H9 (cell line): Measurements from ENCODE around the gene VMAC. TPM values are rescaled to one million over a fixed set of nuclear protein-coding genes. Genes with fewer than 3 reads are reported as not detected.

Source experiments
- DNase-seq: peaks from one replicate; pipeline ENCODE4 v3.0.0-alpha.2; 2017
- H2AFZ ChIP-seq: one replicate; pipeline ENCODE4 v1.6.1; 2013; ENCODE audit warnings: mild to moderate bottlenecking, low read length, control low read depth, moderate library complexity
- H2AK5ac ChIP-seq: 2 replicates; pipeline ENCODE4 v1.6.1; 2013; ENCODE audit warnings: low read length, control low read depth, mixed read lengths; ENCODE audit not compliant: insufficient read length
- H2BK120ac ChIP-seq: one replicate; pipeline ENCODE4 v1.6.1; 2013; ENCODE audit warnings: low read depth, mild to moderate bottlenecking, low read length, control low read depth, inconsistent platforms; ENCODE audit not compliant: poor library complexity, severe bottlenecking
- H2BK12ac ChIP-seq: 2 replicates; pipeline ENCODE4 v1.6.1; 2013; ENCODE audit warnings: low read length, control low read depth, mixed read lengths, low read depth; ENCODE audit not compliant: insufficient read length
- H2BK15ac ChIP-seq: 2 replicates; pipeline ENCODE4 v1.6.1; 2013; ENCODE audit warnings: low read depth, low read length, control low read depth
- H2BK20ac ChIP-seq: one replicate; pipeline ENCODE4 v1.6.1; 2013; ENCODE audit warnings: low read depth, mild to moderate bottlenecking, low read length, control low read depth, inconsistent platforms; ENCODE audit not compliant: poor library complexity, severe bottlenecking
- H2BK5ac ChIP-seq: 2 replicates; pipeline ENCODE4 v1.6.1; 2013; ENCODE audit warnings: low read length, control low read depth, mixed read lengths; ENCODE audit not compliant: insufficient read length
- H3K14ac ChIP-seq: 2 replicates; pipeline ENCODE4 v1.6.1; 2013; ENCODE audit warnings: low read length, control low read depth; ENCODE audit not compliant: insufficient read depth
- H3K18ac ChIP-seq: 2 replicates; pipeline ENCODE4 v1.6.1; 2013; ENCODE audit warnings: low read depth, mild to moderate bottlenecking, mixed read lengths, low read length, control low read depth; ENCODE audit not compliant: insufficient read length
- H3K23ac ChIP-seq: 2 replicates; pipeline ENCODE4 v1.6.1; 2013; ENCODE audit warnings: low read length, control low read depth, mixed read lengths, low read depth; ENCODE audit not compliant: insufficient read length
- H3K23me2 ChIP-seq: 2 replicates; pipeline ENCODE4 v1.6.1; 2013; ENCODE audit warnings: low read depth, mild to moderate bottlenecking, mixed read lengths, low read length, control low read depth; ENCODE audit not compliant: insufficient read length, poor library complexity, severe bottlenecking
- H3K27ac ChIP-seq: 2 replicates; pipeline ENCODE4 v1.5.1; 2013; ENCODE audit warnings: low read length, control low read depth, mixed read lengths, low read depth; ENCODE audit not compliant: insufficient read length
- H3K27me3 ChIP-seq: 2 replicates; pipeline ENCODE4 v1.6.1; 2013; ENCODE audit warnings: low read length, control low read depth, inconsistent platforms; ENCODE audit not compliant: insufficient read depth
- H3K4ac ChIP-seq: 2 replicates; pipeline ENCODE4 v1.6.1; 2013; ENCODE audit warnings: low read depth, mild to moderate bottlenecking, control low read depth, inconsistent platforms, low read length, moderate library complexity
- H3K4me1 ChIP-seq: 2 replicates; pipeline ENCODE4 v1.6.1; 2013; ENCODE audit warnings: low read length, control low read depth, inconsistent platforms; ENCODE audit not compliant: insufficient read depth
- H3K4me2 ChIP-seq: 2 replicates; pipeline ENCODE4 v1.6.1; 2013; ENCODE audit warnings: low read length, control low read depth, mixed read lengths; ENCODE audit not compliant: insufficient read length, insufficient read depth
- H3K56ac ChIP-seq: 2 replicates; pipeline ENCODE4 v1.6.1; 2013; ENCODE audit warnings: low read depth, mild to moderate bottlenecking, mixed read lengths, low read length, control low read depth; ENCODE audit not compliant: insufficient read length
- H3K79me1 ChIP-seq: 2 replicates; pipeline ENCODE4 v1.6.1; 2013; ENCODE audit warnings: low read depth, mild to moderate bottlenecking, moderate library complexity, low read length, control low read depth, inconsistent platforms; ENCODE audit not compliant: insufficient read depth, poor library complexity, severe bottlenecking
- H3K79me2 ChIP-seq: 2 replicates; pipeline ENCODE4 v1.6.1; 2013; ENCODE audit warnings: low read length, control low read depth, inconsistent platforms; ENCODE audit not compliant: insufficient read depth
- H3K9ac ChIP-seq: 2 replicates; pipeline ENCODE4 v1.6.1; 2013; ENCODE audit warnings: low read length, control low read depth, mixed read lengths; ENCODE audit not compliant: insufficient read length; ENCODE audit errors: extremely low read depth
- H3K9me3 ChIP-seq: one replicate; pipeline ENCODE4 v1.6.1; 2013; ENCODE audit warnings: low read depth, low read length, inconsistent platforms; ENCODE audit not compliant: control insufficient read depth
- H3T11ph ChIP-seq: one replicate; pipeline ENCODE4 v1.6.1; 2013; ENCODE audit warnings: mild to moderate bottlenecking, low read length, control low read depth, inconsistent platforms
- H4K20me1 ChIP-seq: one replicate; pipeline ENCODE4 v1.6.1; 2013; ENCODE audit not compliant: control insufficient read depth, insufficient read length, insufficient read depth
- H4K5ac ChIP-seq: 2 replicates; pipeline ENCODE4 v1.6.1; 2013; ENCODE audit warnings: low read depth, mild to moderate bottlenecking, mixed read lengths, low read length, control low read depth; ENCODE audit not compliant: insufficient read length
- H4K8ac ChIP-seq: replicated peaks from 2 replicates; pipeline ENCODE4 v1.6.1; 2013; ENCODE audit warnings: low read length, control low read depth, mixed read lengths, low read depth; ENCODE audit not compliant: insufficient read length
- H4K91ac ChIP-seq: 2 replicates; pipeline ENCODE4 v1.6.1; 2013; ENCODE audit warnings: low read depth, mild to moderate bottlenecking, moderate library complexity, mixed read lengths, low read length, control low read depth; ENCODE audit not compliant: insufficient read length
- H3K27ac Mint-ChIP-seq, 3 experiments: 2 replicates in 2 of 3; 3 replicates in 1 of 3; pipeline ENCODE4 v1.8.0; 2020 to 2021; ENCODE audit warnings: mixed read lengths in 3 of 3, mild to moderate bottlenecking in 1 of 3, moderate library complexity in 1 of 3
- H3K27me3 Mint-ChIP-seq: 2 replicates; pipeline ENCODE4 v1.8.0; 2021; ENCODE audit warnings: low read depth, mild to moderate bottlenecking, moderate library complexity, mixed read lengths
- H3K36me3 Mint-ChIP-seq, 3 experiments: 2 replicates in 2 of 3; 3 replicates in 1 of 3; pipeline ENCODE4 v1.8.0; 2020 to 2021; ENCODE audit warnings: low read depth in 3 of 3, mixed read lengths in 3 of 3; ENCODE audit not compliant: insufficient read depth in 1 of 3
- H3K4me1 Mint-ChIP-seq, 2 experiments: 2 replicates each; pipeline ENCODE4 v1.8.0; 2020; ENCODE audit warnings: mixed read lengths in 2 of 2
- H3K4me3 Mint-ChIP-seq, 2 experiments: 2 replicates in 1 of 2; 3 replicates in 1 of 2; pipeline ENCODE4 v1.8.0; 2020 to 2021; ENCODE audit warnings: mild to moderate bottlenecking in 2 of 2, mixed read lengths in 2 of 2, moderate library complexity in 1 of 2
- H3K9me3 Mint-ChIP-seq, 2 experiments: 2 replicates in 1 of 2; 3 replicates in 1 of 2; pipeline ENCODE4 v1.8.0; 2020; ENCODE audit warnings: mild to moderate bottlenecking in 2 of 2, mixed read lengths in 2 of 2, moderate library complexity in 1 of 2
- WGBS: extraction: QIAGEN DNeasy Blood & Tissue Kit; methylation state at CpG from one replicate; pipeline ENCODE4 v1.1.7; 2013; ENCODE audit warnings: missing lambda C conversion rate, low lambda C conversion rate, mixed read lengths; ENCODE audit not compliant: insufficient read length; ENCODE audit errors: extremely low coverage; 5-methylcytosine and 5-hydroxymethylcytosine counted together
- total RNA-seq: library from RNA; stranded (reverse); gene quantifications from 2 replicates; pipeline ENCODE4 v1.2.1, GENCODE V29; 2021
- TF ChIP-seq, protein P1 (sequence below): fragments of 200-600 bp; sonication (generic); conservative IDR thresholded peaks from 3 replicates; pipeline ENCODE4 v1.8.0; 2021; ENCODE audit warnings: antibody characterized with exemption, mild to moderate bottlenecking

VMAC gene
- total RNA-seq, 1 experiment from 2014 or later, result 2.2 TPM

DNA sequence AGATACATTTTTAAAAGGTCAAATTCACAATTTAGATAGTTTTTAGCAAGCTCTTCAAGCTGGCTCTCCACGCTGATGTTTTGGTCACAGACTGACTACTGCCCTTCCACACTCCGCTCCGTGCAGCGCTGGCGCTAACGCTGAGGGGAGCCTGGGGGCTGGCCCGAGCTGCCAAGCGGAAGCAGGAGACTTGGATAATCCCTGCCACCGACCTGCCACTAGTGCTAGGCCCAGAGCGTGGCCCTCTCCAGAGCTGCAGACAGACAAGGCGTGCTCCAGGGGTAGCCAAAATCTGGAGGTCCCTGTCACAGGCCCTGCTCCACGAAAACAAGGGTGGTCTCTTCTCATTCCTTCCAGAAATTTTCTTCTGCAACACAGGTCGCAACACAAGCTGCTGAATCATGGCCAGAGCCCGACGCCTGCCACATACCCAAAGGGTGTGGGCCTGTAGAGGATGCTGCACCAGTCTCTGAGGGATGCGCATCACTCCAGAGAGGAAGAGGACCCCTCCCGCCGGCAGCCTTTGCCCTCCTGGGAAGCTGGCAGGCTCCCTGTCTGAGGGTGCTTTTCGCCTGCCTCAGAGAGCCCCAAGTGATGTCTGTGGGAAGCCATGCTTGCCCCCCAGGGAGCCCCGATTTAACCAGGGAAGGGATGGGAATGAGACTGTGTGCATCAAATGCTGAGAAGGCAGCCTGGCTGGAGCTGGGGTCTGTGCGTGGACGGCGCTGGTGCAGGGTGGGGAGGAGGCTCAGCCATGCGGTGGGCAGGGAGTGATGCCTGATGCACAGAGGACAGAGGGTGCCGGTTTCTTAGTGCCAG is 31.0 kb downstream of the VMAC start:
- no peaks in the 10 kb centered on the region for H3K9me3 Mint-ChIP-seq
- Histone ChIP-seq H2AFZ (no peak overlapping the region), H4K5ac (no peak overlapping the region), H3K14ac (no peak overlapping the region), H3K4me1 (no peaks in the 10 kb centered on the region), H2BK20ac (no peak overlapping the region), H2BK12ac (no peak overlapping the region), H4K91ac (no peak overlapping the region), H3K23ac (no peak overlapping the region), H3K27me3 (no peaks in the 10 kb centered on the region), H3K27ac (no peak overlapping the region), H3K79me1 (no peaks in the 10 kb centered on the region), H3K4me2 (no peak overlapping the region), H3K18ac (no peak overlapping the region), H2BK15ac (no peak overlapping the region), H3K79me2 (no peaks in the 10 kb centered on the region), H2BK5ac (no peak overlapping the region), H4K8ac (no peak overlapping the region), H2BK120ac (no peak overlapping the region), H3K56ac (no peak overlapping the region), H2AK5ac (no peak overlapping the region), H3T11ph (no peak overlapping the region), H3K4ac (no peak overlapping the region), H3K9ac (no peak overlapping the region), H4K20me1 (no peaks in the 10 kb centered on the region), H3K9me3 (no peaks in the 10 kb centered on the region), H3K23me2 (no peaks in the 10 kb centered on the region)
- H3K36me3 Mint-ChIP-seq, result peaks cover 8 to 64% (median 51%) of the 10 kb centered on the region in 3 experiments; a peak in 6 of 7 replicates
- no peaks in the 10 kb centered on the region; the same call in 1 of the 2 replicates for H3K27me3 Mint-ChIP-seq
- TF ChIP-seq, protein P1, sequence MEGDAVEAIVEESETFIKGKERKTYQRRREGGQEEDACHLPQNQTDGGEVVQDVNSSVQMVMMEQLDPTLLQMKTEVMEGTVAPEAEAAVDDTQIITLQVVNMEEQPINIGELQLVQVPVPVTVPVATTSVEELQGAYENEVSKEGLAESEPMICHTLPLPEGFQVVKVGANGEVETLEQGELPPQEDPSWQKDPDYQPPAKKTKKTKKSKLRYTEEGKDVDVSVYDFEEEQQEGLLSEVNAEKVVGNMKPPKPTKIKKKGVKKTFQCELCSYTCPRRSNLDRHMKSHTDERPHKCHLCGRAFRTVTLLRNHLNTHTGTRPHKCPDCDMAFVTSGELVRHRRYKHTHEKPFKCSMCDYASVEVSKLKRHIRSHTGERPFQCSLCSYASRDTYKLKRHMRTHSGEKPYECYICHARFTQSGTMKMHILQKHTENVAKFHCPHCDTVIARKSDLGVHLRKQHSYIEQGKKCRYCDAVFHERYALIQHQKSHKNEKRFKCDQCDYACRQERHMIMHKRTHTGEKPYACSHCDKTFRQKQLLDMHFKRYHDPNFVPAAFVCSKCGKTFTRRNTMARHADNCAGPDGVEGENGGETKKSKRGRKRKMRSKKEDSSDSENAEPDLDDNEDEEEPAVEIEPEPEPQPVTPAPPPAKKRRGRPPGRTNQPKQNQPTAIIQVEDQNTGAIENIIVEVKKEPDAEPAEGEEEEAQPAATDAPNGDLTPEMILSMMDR, result no peak
- peak overlapping the region; percentile 14 to 49 (median 25); a peak in 2 of 7 replicates for H3K27ac Mint-ChIP-seq
- WGBS, result no CpG with 5 or more reads among the region's 25 CpGs
- no peak overlapping the region for H3K4me3 Mint-ChIP-seq
- no peak for DNase-seq
- H3K4me1 Mint-ChIP-seq, result peaks cover 0 to 9% of the 10 kb centered on the region in 2 experiments; a peak in 1 of 4 replicates
